OCI-LY7 (cell line): ENCODE measurements around the gene TPRKB. TPM values are rescaled to one million over a fixed set of nuclear protein-coding genes. Genes with fewer than 3 reads are reported as not detected.

Experiments
- BruUV-seq: library from RNA; stranded (reverse); fragments of 400-500 nt; replicated peaks from 2 replicates; lab custom pipeline; 2021; lab: Mats Ljungman, UMichigan
- CTCF ChIA-PET: fragments of 300-600 bp; sonication (Branson Sonifier 250); formaldehyde crosslinking; loops from one replicate; lab custom pipeline; 2022; ENCODE audit warnings: antibody characterized with exemption; ENCODE audit not compliant: unreplicated experiment; lab: Charles Lee
- POLR2A ChIA-PET: fragments of 300-600 bp; sonication (Branson Sonifier 250); formaldehyde crosslinking; loops from one replicate; lab custom pipeline; 2022; ENCODE audit warnings: antibody characterized with exemption; lab: Charles Lee
- DNase-seq: peaks from one replicate; pipeline ENCODE4 v3.0.0-alpha.2; 2015; ENCODE audit warnings: low spot score
- H2AFZ ChIP-seq: fragments of 200-600 bp; sonication (generic), shearing (Covaris generic); 2 replicates; pipeline ENCODE4 v1.6.1; 2014; ENCODE audit warnings: mild to moderate bottlenecking, antibody characterized with exemption, low read length, moderate library complexity
- H3K27ac ChIP-seq: fragments of 200-600 bp; sonication (generic); 2 replicates; pipeline ENCODE4 v1.5.1; 2014; ENCODE audit warnings: mixed run types, low read depth, mild to moderate bottlenecking, moderate library complexity, low read length, inconsistent platforms; ENCODE audit not compliant: poor library complexity, severe bottlenecking
- H3K36me3 ChIP-seq: fragments of 200-600 bp; sonication (generic); 2 replicates; pipeline ENCODE4 v1.6.1; 2014; ENCODE audit warnings: mild to moderate bottlenecking, antibody characterized with exemption, low read length, moderate library complexity, mixed read lengths; ENCODE audit not compliant: insufficient read depth
- H3K4me1 ChIP-seq: fragments of 200-600 bp; sonication (generic); 2 replicates; pipeline ENCODE4 v1.5.1; 2014; ENCODE audit warnings: mild to moderate bottlenecking, low read length; ENCODE audit not compliant: insufficient read depth, poor library complexity, severe bottlenecking
- H3K4me2 ChIP-seq: fragments of 200-600 bp; sonication (generic); 2 replicates; pipeline ENCODE4 v1.6.1; 2014; ENCODE audit warnings: mild to moderate bottlenecking, low read length
- H3K4me3 ChIP-seq: fragments of 200-600 bp; sonication (generic); 2 replicates; pipeline ENCODE4 v1.5.1; 2014; ENCODE audit warnings: mild to moderate bottlenecking, low read depth, low read length; ENCODE audit not compliant: poor library complexity, severe bottlenecking
- H3K79me2 ChIP-seq: fragments of 200-600 bp; sonication (generic); 2 replicates; pipeline ENCODE4 v1.6.1; 2016; ENCODE audit warnings: low read depth, mild to moderate bottlenecking, low read length, moderate library complexity, mixed read lengths; ENCODE audit not compliant: insufficient read depth
- H3K9me2 ChIP-seq: fragments of 200-600 bp; sonication (generic); 2 replicates; pipeline ENCODE4 v1.6.1; 2016; ENCODE audit warnings: mild to moderate bottlenecking, low read length, mixed read lengths; ENCODE audit not compliant: insufficient read depth
- H3K9me3 ChIP-seq: fragments of 200-600 bp; sonication (generic); 2 replicates; pipeline ENCODE4 v1.6.1; 2014; ENCODE audit warnings: mild to moderate bottlenecking, mixed run types, low read length, mixed read lengths
- H4K20me1 ChIP-seq: fragments of 200-600 bp; sonication (generic); 2 replicates; pipeline ENCODE4 v1.6.1; 2014; ENCODE audit warnings: mild to moderate bottlenecking, antibody characterized with exemption, low read length, moderate library complexity, mixed read lengths; ENCODE audit not compliant: insufficient read depth
- EZH2phosphoT487 ChIP-seq: fragments of 200-600 bp; sonication (generic); IDR thresholded peaks from 2 replicates; pipeline ENCODE4 v1.6.1; 2018; ENCODE audit warnings: low read depth, borderline replicate concordance, mild to moderate bottlenecking, mixed run types, antibody characterized with exemption, low read length, moderate library complexity, mixed read lengths
- intact Hi-C: fragments of 100-400 bp; cut with micrococcal nuclease; formaldehyde crosslinking; loops from one replicate; pipeline ENCODE4 v1.10.0; 2022; ENCODE audit not compliant: unreplicated experiment
- total RNA-seq, 2 experiments: library from RNA; depleted of rRNA in 1 of 2; stranded (reverse); fragments of >200 nt in 1 of 2; shearing (Covaris generic) in 1 of 2; gene quantifications; 2 replicates each; pipeline ENCODE4 v1.2.3, GENCODE V29; 2014 to 2022
- TF ChIP-seq, protein P1 (sequence below): fragments of 200-600 bp; sonication (generic); conservative IDR thresholded peaks from 2 replicates; pipeline ENCODE4 v1.5.1; 2014; ENCODE audit warnings: mild to moderate bottlenecking, antibody characterized with exemption, low read length, moderate library complexity, mixed read lengths

The TPRKB gene
- total RNA-seq, 2 experiments from 2014 or later, result 29.3 to 51.4 TPM

DNA sequence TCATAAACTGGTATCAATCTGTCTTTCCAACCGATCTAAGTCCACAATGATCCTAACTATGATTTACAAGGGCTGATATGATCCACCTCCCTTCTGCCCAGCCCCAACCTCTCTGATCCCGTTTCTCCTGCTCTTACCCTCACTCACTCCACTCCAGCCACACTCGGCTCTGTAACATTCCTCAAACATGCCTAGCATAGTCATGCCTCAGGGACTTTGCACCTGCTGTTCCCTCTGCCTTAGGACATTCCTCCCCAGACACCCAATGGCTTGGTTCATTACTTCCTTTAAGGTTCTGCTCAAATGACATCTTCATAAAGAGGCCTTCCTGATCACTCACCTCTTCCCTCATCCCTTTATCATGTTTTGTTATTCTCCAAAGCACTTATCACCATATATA lies 33.6 kb upstream of the TPRKB start:
- Histone ChIP-seq H3K36me3 (peaks cover 85% of the 10 kb centered on the region), H3K4me1 (no peaks in the 10 kb centered on the region), H3K9me3 (no peaks in the 10 kb centered on the region), H3K4me2 (no peak overlapping the region), H3K4me3 (no peak overlapping the region), H3K9me2 (no peaks in the 10 kb centered on the region), H4K20me1 (no peaks in the 10 kb centered on the region), H2AFZ (no peak overlapping the region), H3K27ac (no peak overlapping the region), H3K79me2 (no peaks in the 10 kb centered on the region)
- CTCF ChIA-PET, result no interaction called here
- BruUV-seq, result no TSS peak
- intact Hi-C loops, result no loop called here
- POLR2A ChIA-PET, result no interaction called here
- no peak for DNase-seq
- TF ChIP-seq EZH2phosphoT487, result no peak
- TF ChIP-seq, protein P1, sequence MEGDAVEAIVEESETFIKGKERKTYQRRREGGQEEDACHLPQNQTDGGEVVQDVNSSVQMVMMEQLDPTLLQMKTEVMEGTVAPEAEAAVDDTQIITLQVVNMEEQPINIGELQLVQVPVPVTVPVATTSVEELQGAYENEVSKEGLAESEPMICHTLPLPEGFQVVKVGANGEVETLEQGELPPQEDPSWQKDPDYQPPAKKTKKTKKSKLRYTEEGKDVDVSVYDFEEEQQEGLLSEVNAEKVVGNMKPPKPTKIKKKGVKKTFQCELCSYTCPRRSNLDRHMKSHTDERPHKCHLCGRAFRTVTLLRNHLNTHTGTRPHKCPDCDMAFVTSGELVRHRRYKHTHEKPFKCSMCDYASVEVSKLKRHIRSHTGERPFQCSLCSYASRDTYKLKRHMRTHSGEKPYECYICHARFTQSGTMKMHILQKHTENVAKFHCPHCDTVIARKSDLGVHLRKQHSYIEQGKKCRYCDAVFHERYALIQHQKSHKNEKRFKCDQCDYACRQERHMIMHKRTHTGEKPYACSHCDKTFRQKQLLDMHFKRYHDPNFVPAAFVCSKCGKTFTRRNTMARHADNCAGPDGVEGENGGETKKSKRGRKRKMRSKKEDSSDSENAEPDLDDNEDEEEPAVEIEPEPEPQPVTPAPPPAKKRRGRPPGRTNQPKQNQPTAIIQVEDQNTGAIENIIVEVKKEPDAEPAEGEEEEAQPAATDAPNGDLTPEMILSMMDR, result no peak

DNA sequence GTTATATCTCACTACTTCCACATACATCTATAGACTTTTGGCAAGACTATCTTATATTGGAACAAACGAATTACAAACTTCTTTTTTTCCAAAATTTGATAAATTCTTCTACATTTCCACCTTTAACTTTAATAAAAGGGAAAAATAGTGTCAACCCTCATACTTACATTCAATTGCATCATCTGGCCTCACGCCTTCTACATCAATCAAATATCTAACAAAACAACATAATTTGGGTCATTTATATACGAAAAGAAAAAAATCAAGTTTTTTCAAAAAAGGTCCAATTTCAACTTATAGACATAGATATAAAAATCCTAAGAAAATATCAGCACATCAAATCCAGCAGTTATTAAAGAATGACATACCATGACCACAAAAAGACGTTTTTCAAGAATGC lies 29.8 kb upstream of the TPRKB start:
- POLR2A ChIA-PET, result no interaction called here
- no peaks in the 10 kb centered on the region for H3K79me2 ChIP-seq
- H3K4me3 ChIP-seq, result no peak overlapping the region
- no peaks in the 10 kb centered on the region for H3K9me3 ChIP-seq
- no TSS peak for BruUV-seq
- TF ChIP-seq, protein P1, result no peak
- no peak for TF ChIP-seq EZH2phosphoT487
- H3K36me3 ChIP-seq, result peaks cover 87% of the 10 kb centered on the region
- H3K27ac ChIP-seq, result no peak overlapping the region
- DNase-seq, result no peak
- no peaks in the 10 kb centered on the region for H4K20me1 ChIP-seq
- CTCF ChIA-PET, result no interaction called here
- intact Hi-C loops, result no loop called here
- H2AFZ ChIP-seq, result no peak overlapping the region
- no peaks in the 10 kb centered on the region for H3K4me1 ChIP-seq
- no peaks in the 10 kb centered on the region for H3K9me2 ChIP-seq
- H3K4me2 ChIP-seq, result no peak overlapping the region

DNA sequence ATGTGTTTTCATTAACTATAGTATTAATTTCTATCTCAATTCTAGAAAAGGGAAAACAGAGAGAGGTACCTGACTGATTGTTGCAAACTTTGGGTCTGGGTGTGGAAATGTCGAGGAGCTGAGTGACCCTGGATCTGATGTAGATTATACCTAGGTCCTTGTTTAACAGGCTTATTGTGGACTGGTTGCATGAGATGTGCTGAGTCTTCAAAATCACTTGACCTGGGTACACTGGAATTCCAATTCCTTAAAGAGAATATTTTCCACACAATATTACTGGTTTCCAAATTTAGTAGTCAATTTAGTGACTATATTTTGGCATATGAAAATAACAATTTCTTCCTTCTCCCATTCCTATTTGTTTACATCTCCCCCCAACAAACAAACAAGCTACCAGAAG lies 29.2 kb upstream of the TPRKB start:
- Histone ChIP-seq H3K9me3 (no peaks in the 10 kb centered on the region), H3K36me3 (peaks cover 92% of the 10 kb centered on the region), H3K9me2 (no peaks in the 10 kb centered on the region), H3K27ac (no peak overlapping the region), H2AFZ (no peak overlapping the region), H4K20me1 (no peaks in the 10 kb centered on the region), H3K79me2 (no peaks in the 10 kb centered on the region), H3K4me3 (no peak overlapping the region), H3K4me2 (no peak overlapping the region), H3K4me1 (no peaks in the 10 kb centered on the region)
- no peak for DNase-seq
- intact Hi-C loops, result no loop called here
- BruUV-seq, result no TSS peak
- TF ChIP-seq, protein P1, result no peak
- no peak for TF ChIP-seq EZH2phosphoT487
- ChIA-PET POLR2A (interaction anchor here (0.7 kb wide), 1 partner anchor 320 kb away, joined by 3 read pairs; no protein-coding TSS in a partner anchor), CTCF (no interaction called here)
